CD4-positive, alpha-beta memory T cell (primary cell): ENCODE results near the gene VPS26B. TPM values are rescaled to one million over a fixed set of nuclear protein-coding genes. Genes with fewer than 3 reads are reported as not detected.

Source experiments
- CTCF ChIA-PET: fragments of 350-600 bp; sonication (Branson Sonifier 250); formaldehyde crosslinking; loops from one replicate; lab custom pipeline; 2021; ENCODE audit warnings: inconsistent platforms; ENCODE audit not compliant: partially characterized antibody; lab: Charles Lee
- POLR2A ChIA-PET: fragments of 350-600 bp; sonication (Branson Sonifier 250); formaldehyde crosslinking; loops from one replicate; lab custom pipeline; 2021; ENCODE audit not compliant: partially characterized antibody; lab: Charles Lee
- DNase-seq, 5 donors: peaks; one replicate each; pipeline versions ENCODE4 v3.0.0 to v3.0.0-alpha.2; 2020 to 2022; ENCODE audit warnings: mixed read lengths in 1 of 5
- H3K27ac ChIP-seq: one replicate; pipeline ENCODE4 v1.7.0; 2013; ENCODE audit warnings: low read depth, low read length
- H3K27me3 ChIP-seq: 2 replicates; pipeline ENCODE4 v1.7.0; 2013; ENCODE audit warnings: mild to moderate bottlenecking, low read length, moderate library complexity; ENCODE audit not compliant: insufficient read depth
- H3K36me3 ChIP-seq: 2 replicates; pipeline ENCODE4 v1.7.0; 2013; ENCODE audit warnings: mild to moderate bottlenecking, low read length, moderate library complexity; ENCODE audit not compliant: insufficient read depth
- H3K4me1 ChIP-seq: 2 replicates; pipeline ENCODE4 v1.7.0; 2013; ENCODE audit warnings: mild to moderate bottlenecking, low read length, moderate library complexity; ENCODE audit not compliant: insufficient read depth
- H3K4me3 ChIP-seq, 2 donors: one replicate each; pipeline ENCODE4 v1.7.0; 2013; ENCODE audit warnings: low read length in 2 of 2, mild to moderate bottlenecking in 1 of 2
- H3K9me3 ChIP-seq, 2 donors: one replicate each; pipeline ENCODE4 v1.7.0; 2013; ENCODE audit warnings: low read length in 2 of 2, control low read depth in 1 of 2; ENCODE audit not compliant: control insufficient read depth in 1 of 2
- H3K27ac Mint-ChIP-seq, 7 donors: one replicate each; pipeline ENCODE4 v1.8.0; 2020 to 2021; ENCODE audit warnings: mixed read lengths in 7 of 7, mild to moderate bottlenecking in 6 of 7, inconsistent platforms in 3 of 7, moderate library complexity in 3 of 7
- H3K27me3 Mint-ChIP-seq, 2 donors: one replicate each; pipeline ENCODE4 v1.8.0; 2020 to 2021; ENCODE audit warnings: mixed read lengths in 2 of 2
- H3K36me3 Mint-ChIP-seq, 2 donors: one replicate each; pipeline ENCODE4 v1.8.0; 2020 to 2021; ENCODE audit warnings: mixed read lengths in 2 of 2, inconsistent platforms in 1 of 2, mild to moderate bottlenecking in 1 of 2
- H3K4me1 Mint-ChIP-seq, 4 donors: one replicate each; pipeline ENCODE4 v1.8.0; 2020 to 2021; ENCODE audit warnings: mixed read lengths in 4 of 4, mild to moderate bottlenecking in 1 of 4
- H3K4me3 Mint-ChIP-seq, 8 donors: one replicate each; pipeline ENCODE4 v1.8.0; 2020 to 2021; ENCODE audit warnings: mixed read lengths in 8 of 8, mild to moderate bottlenecking in 7 of 8, moderate library complexity in 6 of 8, inconsistent platforms in 3 of 8
- H3K9me3 Mint-ChIP-seq, 8 donors: one replicate each; pipeline ENCODE4 v1.8.0; 2020 to 2021; ENCODE audit warnings: mixed read lengths in 8 of 8, mild to moderate bottlenecking in 5 of 8, inconsistent platforms in 3 of 8, moderate library complexity in 1 of 8
- intact Hi-C: fragments of 100-400 bp; cut with micrococcal nuclease; formaldehyde crosslinking; loops from one replicate; pipeline ENCODE4 v1.15.1; 2023
- polyA plus RNA-seq, 2 donors: library from polyadenylated mRNA; unstranded; fragments of 300-500 nt; fragmentation: Illumina TruSeq; gene quantifications; one replicate each; pipeline ENCODE4 v1.2.3, GENCODE V29; 2021
- total RNA-seq, 2 experiments: library from RNA; stranded (reverse); gene quantifications; one replicate each; pipeline ENCODE4 v1.2.3, GENCODE V29; 2021

VPS26B gene
- total and polyA plus RNA-seq, 4 experiments from 2014 or later = 49.6 to 76.6 (median 64.4) TPM

DNA sequence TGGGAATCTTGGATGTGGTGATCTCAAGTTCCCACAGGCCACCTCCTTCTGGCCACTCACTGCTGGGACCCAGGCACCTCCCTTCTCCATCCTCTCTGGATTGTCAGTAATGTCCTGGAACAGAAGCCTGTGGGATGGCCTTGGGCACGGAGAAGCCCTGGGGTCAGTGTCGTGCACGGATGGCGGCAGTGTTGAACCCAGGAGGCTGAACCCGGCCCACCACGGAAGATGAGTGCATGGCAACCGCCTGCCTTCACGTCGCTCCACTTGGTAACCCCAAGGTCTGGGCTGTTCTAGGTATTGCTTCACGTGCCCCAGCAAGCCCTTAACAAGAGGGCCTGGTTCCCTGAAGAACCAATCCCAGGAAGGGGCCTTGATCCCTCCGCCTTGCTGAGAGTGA is 21.6 kb downstream of the VPS26B start:
- Histone ChIP-seq H3K9me3 (no peaks in the 10 kb centered on the region), H3K27me3 (no peaks in the 10 kb centered on the region), H3K4me3 (no peak overlapping the region), H3K4me1 (peaks cover 3% of the 10 kb centered on the region), H3K36me3 (peaks cover 74% of the 10 kb centered on the region), H3K27ac (no peak overlapping the region)
- H3K4me3 Mint-ChIP-seq = no peak overlapping the region
- H3K36me3 Mint-ChIP-seq = peaks cover 39 to 82% of the 10 kb centered on the region in 2 donors
- intact Hi-C loops = no loop called here
- ChIA-PET CTCF (no interaction called here), POLR2A (no interaction called here)
- H3K27me3 Mint-ChIP-seq = no peaks in the 10 kb centered on the region
- H3K9me3 Mint-ChIP-seq = no peaks in the 10 kb centered on the region
- peak overlapping the region in 1 of 7 donors; percentile 31 for H3K27ac Mint-ChIP-seq
- no peak for DNase-seq
- H3K4me1 Mint-ChIP-seq = no peaks in the 10 kb centered on the region

DNA sequence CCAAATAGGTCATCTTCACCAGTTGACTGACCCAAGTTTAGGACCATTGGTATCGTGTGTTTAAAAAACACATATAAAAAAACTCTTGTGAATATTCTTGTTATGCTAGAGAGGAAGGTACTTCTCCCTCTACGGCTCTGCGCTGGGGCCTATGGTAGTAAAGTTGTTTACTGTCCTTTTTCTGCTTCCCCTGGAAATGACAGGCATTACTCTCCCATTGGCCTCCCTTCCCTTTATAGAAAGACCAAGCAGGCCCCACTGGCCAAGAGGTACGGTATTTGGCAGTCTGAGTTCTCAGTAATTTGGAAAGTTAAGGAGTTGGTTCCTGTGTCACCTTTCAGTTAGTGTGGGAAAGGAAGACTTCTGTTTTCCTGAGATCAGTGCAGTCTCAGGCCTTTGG is 22.2 kb downstream of the VPS26B start:
- H3K27ac Mint-ChIP-seq = peak overlapping the region in 5 of 7 donors; percentile 6 to 70 (median 69)

DNA sequence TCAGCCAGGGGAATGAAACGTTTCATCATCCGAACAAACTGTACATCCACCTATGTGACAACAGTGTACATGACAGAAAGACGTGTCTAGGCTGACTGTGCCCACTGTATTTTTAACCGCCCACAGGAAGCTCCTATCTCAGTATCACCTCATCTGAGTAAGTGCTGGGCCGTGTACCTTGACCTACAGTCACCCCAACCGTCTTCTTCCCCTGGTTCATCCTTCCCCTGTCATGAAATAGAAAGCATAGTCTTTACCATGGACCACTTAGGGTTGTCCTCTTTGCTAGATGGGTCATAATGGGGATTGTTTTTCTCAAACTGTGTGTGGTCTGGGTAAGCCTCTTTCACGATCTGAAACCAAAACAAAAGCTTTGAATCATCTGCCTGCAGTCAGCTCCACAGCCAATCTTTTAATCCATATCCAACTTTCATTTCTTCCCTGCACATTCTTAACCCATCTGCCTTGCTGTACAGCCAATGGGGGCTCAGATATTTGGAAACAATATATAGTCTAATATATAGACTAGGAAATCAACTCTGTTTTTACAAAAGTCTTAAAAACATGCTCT is 24.5 kb downstream of the VPS26B start:
- intact Hi-C loops = no loop called here
- Histone ChIP-seq H3K27me3 (no peaks in the 10 kb centered on the region), H3K9me3 (no peaks in the 10 kb centered on the region), H3K4me1 (peaks cover 20% of the 10 kb centered on the region), H3K36me3 (peaks cover 59% of the 10 kb centered on the region), H3K4me3 (no peak overlapping the region), H3K27ac (no peak overlapping the region)
- H3K4me1 Mint-ChIP-seq = peaks cover 13 to 25% (median 17%) of the 10 kb centered on the region in 4 donors
- H3K27me3 Mint-ChIP-seq = no peaks in the 10 kb centered on the region
- no peaks in the 10 kb centered on the region for H3K9me3 Mint-ChIP-seq
- no peak overlapping the region for H3K4me3 Mint-ChIP-seq
- DNase-seq = no peak
- ChIA-PET POLR2A (interaction anchor here (1.4 to 8.2 kb wide), 2 partner anchors 24 to 27 kb away, joined by 4 to 92 read pairs; partner anchors contain the start of genes GLB1L3, NCAPD3 and VPS26B), CTCF (interaction anchor here (0.9 to 2.3 kb wide), 5 partner anchors 14 to 197 kb away, joined by 3 to 9 read pairs (median 4); partner anchors contain the start of gene GLB1L3)
- H3K36me3 Mint-ChIP-seq = peaks cover 28 to 70% of the 10 kb centered on the region in 2 donors
- H3K27ac Mint-ChIP-seq = peak overlapping the region in 6 of 7 donors; percentile 7 to 70 (median 36)

More for the DNA sequence above, 22.2 kb downstream of the VPS26B start:
- H3K27me3 Mint-ChIP-seq = no peaks in the 10 kb centered on the region
- no peaks in the 10 kb centered on the region for H3K9me3 Mint-ChIP-seq
- H3K4me3 Mint-ChIP-seq = no peak overlapping the region
- no peak for DNase-seq
- ChIA-PET POLR2A (no interaction called here), CTCF (no interaction called here)
- H3K36me3 Mint-ChIP-seq = peaks cover 39 to 81% of the 10 kb centered on the region in 2 donors
- no peak overlapping the region for H3K27ac ChIP-seq
- H3K9me3 ChIP-seq = no peaks in the 10 kb centered on the region
- peaks cover 1 to 4% (median 3%) of the 10 kb centered on the region in 4 donors for H3K4me1 Mint-ChIP-seq
- H3K4me3 ChIP-seq = no peak overlapping the region
- H3K27me3 ChIP-seq = no peaks in the 10 kb centered on the region
- peaks cover 8% of the 10 kb centered on the region for H3K4me1 ChIP-seq
- H3K36me3 ChIP-seq = peaks cover 76% of the 10 kb centered on the region
- intact Hi-C loops = no loop called here

DNA sequence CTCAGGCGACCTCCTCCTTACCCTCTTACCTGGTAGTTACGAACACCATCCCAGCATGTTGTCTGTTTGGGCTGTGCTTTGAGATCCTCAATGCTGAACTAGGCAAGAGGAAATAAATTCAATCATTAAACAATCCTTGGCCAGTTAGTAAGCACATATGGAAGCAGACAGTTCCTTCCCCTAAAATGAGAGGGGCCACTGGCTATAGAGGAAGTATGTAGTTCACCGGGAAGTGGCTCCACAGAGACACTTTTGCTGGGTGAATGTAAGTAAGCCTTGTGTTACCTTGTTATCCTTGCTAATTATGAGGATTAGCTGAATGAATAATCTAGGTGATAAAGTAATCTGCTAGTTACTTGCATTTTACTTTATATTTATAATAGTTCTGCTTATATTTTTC is 25.8 kb downstream of the VPS26B start:
- peak overlapping the region in 1 of 7 donors; percentile 50 for H3K27ac Mint-ChIP-seq
- Histone ChIP-seq H3K27me3 (no peaks in the 10 kb centered on the region), H3K36me3 (peaks cover 48% of the 10 kb centered on the region), H3K4me3 (no peak overlapping the region), H3K4me1 (peaks cover 30% of the 10 kb centered on the region), H3K9me3 (no peaks in the 10 kb centered on the region), H3K27ac (no peak overlapping the region)
- intact Hi-C loops = no loop called here
- H3K4me1 Mint-ChIP-seq = peaks cover 20 to 37% (median 27%) of the 10 kb centered on the region in 4 donors
- CTCF ChIA-PET = interaction anchor here (0.6 to 2.3 kb wide), 3 partner anchors 13 to 45 kb away, joined by 3 to 9 read pairs (median 3); no protein-coding TSS in a partner anchor
- H3K4me3 Mint-ChIP-seq = no peak overlapping the region
- no peaks in the 10 kb centered on the region for H3K9me3 Mint-ChIP-seq
- no peaks in the 10 kb centered on the region for H3K27me3 Mint-ChIP-seq
- no peak for DNase-seq
- H3K36me3 Mint-ChIP-seq = peaks cover 28 to 58% of the 10 kb centered on the region in 2 donors
- POLR2A ChIA-PET = interaction anchor here (1.4 to 8.2 kb wide), 3 partner anchors 11 to 25 kb away, joined by 3 to 92 read pairs (median 4); partner anchors contain the start of genes NCAPD3 and VPS26B

DNA sequence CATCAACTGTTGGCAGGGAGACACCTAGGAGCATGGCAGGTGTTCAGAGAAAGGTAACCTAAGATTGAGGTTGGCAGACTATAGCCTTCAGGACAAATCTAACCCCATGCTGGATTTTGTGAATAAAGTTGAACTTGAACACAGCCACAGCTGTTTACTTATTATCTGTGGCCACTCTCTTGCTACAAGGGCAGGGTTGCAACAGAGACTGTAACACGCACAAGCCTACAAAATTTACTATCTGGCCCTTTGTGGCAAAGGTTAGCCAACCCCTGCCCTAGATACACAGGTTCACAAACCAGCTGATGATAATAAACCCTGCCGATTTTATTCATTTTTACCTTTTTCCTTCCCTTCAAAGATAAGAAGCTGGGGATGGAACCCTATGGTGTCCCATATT is 26.2 kb downstream of the VPS26B start:
- POLR2A ChIA-PET = interaction anchor here (1.4 to 8.2 kb wide), 3 partner anchors 11 to 26 kb away, joined by 3 to 92 read pairs (median 4); partner anchors contain the start of genes NCAPD3 and VPS26B

DNA sequence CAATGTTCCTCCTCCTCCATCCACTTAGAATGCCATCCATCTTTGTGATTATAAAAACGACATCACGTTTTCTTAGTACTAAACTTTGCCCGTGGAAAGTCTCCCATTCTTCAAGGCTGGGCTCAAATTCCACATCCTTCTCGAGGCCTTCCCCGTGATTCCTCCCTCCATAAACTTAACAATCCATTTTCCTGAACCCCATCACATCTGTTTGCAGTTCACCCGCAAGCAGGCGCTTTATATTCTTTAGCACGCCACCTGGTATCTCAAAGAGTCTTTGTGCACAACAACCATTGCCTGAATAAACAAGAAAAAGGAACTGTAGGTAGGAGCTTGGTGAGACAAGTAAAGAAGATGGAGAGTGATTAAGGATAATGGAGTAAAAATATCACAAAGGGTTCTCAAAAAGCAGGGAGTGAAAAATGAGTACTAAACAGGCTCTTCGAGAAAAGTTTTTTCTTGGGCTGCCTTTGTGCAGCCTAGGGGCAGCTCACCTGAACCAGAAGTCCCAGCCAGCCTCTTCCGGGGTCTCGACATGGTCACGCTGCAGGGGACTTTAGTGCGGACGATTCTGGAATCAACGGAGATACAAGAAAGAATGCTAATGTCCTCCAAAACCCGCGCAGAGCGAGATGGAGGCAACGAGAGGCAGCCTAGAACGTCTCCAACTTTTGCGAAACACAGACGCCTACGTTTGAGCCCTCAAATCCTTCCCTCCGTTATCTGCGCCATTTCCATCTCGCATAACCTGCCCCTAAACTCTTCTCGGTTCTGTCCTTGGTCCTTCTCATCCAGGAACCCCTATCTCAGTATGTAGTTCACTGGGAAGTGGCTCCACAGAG is 28.1 kb downstream of the VPS26B start:
- H3K27ac ChIP-seq = peak overlapping the region; percentile 40

More for the DNA sequence above, 26.2 kb downstream of the VPS26B start:
- peaks cover 46% of the 10 kb centered on the region for H3K36me3 ChIP-seq
- Mint-ChIP-seq H3K27ac (peak overlapping the region in 1 of 7 donors; percentile 7), H3K36me3 (peaks cover 28 to 55% of the 10 kb centered on the region in 2 donors), H3K4me3 (no peak overlapping the region), H3K27me3 (no peaks in the 10 kb centered on the region), H3K9me3 (no peaks in the 10 kb centered on the region), H3K4me1 (peaks cover 21 to 40% (median 30%) of the 10 kb centered on the region in 4 donors)
- H3K4me1 ChIP-seq = peaks cover 30% of the 10 kb centered on the region
- no peak overlapping the region for H3K27ac ChIP-seq
- H3K9me3 ChIP-seq = no peaks in the 10 kb centered on the region
- CTCF ChIA-PET = interaction anchor here (0.6 to 2.3 kb wide), 5 partner anchors 11 to 46 kb away, joined by 3 to 9 read pairs (median 3); no protein-coding TSS in a partner anchor
- no peaks in the 10 kb centered on the region for H3K27me3 ChIP-seq
- no peak for DNase-seq
- H3K4me3 ChIP-seq = no peak overlapping the region
- intact Hi-C loops = no loop called here

More for the DNA sequence above, 28.1 kb downstream of the VPS26B start:
- H3K9me3 Mint-ChIP-seq = no peaks in the 10 kb centered on the region
- intact Hi-C loops = loop anchor here (1.0 to 2.0 kb wide), 3 partner anchors 24 to 78 kb away; partner anchors contain the start of genes GLB1L2, GLB1L3 and VPS26B
- H3K4me3 Mint-ChIP-seq = peak overlapping the region; percentile 91 to 96 (median 94)
- H3K4me1 ChIP-seq = peaks cover 30% of the 10 kb centered on the region
- peak overlapping the region; percentile 54 to 91 (median 86) for H3K27ac Mint-ChIP-seq
- DNase-seq = peak in 1 of 5 donors; percentile 50
- H3K27me3 ChIP-seq = no peaks in the 10 kb centered on the region
- ChIA-PET CTCF (interaction anchor here (0.8 to 2.7 kb wide), 10 partner anchors 10 to 329 kb away, joined by 3 to 15 read pairs (median 4); partner anchors contain the start of gene GLB1L3), POLR2A (interaction anchor here (1.2 to 8.2 kb wide), 8 partner anchors 10 to 215 kb away, joined by 3 to 92 read pairs (median 4); partner anchors contain the start of genes GLB1L3, NCAPD3 and VPS26B)
- H3K4me1 Mint-ChIP-seq = peaks cover 21 to 43% (median 33%) of the 10 kb centered on the region in 4 donors
- H3K36me3 Mint-ChIP-seq = peaks cover 17 to 48% of the 10 kb centered on the region in 2 donors
- H3K27me3 Mint-ChIP-seq = no peaks in the 10 kb centered on the region
- peaks cover 40% of the 10 kb centered on the region for H3K36me3 ChIP-seq
- no peaks in the 10 kb centered on the region for H3K9me3 ChIP-seq
- peak overlapping the region; percentile 71 to 93 for H3K4me3 ChIP-seq
